ENCODE results near the gene SPDL1.
A peak's percentile ranks its signal among the peaks of the same experiment; 100 is the strongest.

Gene SPDL1

GRCh38 chr5:169583424-169584220 is at the start of gene SPDL1:
SPDL1 (plus strand) TSS chr5:169583773; CDS start chr5:169588417, 4,644 bp downstream.
- peak; percentile 89 for DNase-seq (ENCODE audit: low read depth)
- peak within 1 kb of the TSS; percentile 89 for H3K4me3 ChIP-seq (ENCODE audit: low read depth, low read length)
- no peak for TF ChIP-seq CTCF (IDR thresholded peaks at IDR 0.05; ENCODE audit: control insufficient read depth, extremely low read depth, insufficient read depth)

GRCh38 chr5:169534311-169534880 is 49.2 kb upstream of the SPDL1 start:
- no peak overlapping the region for H3K4me3 ChIP-seq (ENCODE audit: low read depth, low read length)
- no peak for TF ChIP-seq CTCF (IDR thresholded peaks at IDR 0.05; ENCODE audit: control insufficient read depth, extremely low read depth, insufficient read depth)
- no peak for DNase-seq (ENCODE audit: low read depth)

GRCh38 chr5:169534939-169535338 is 48.6 kb upstream of the SPDL1 start:
- no peak for DNase-seq (ENCODE audit: low read depth)
- no peak for TF ChIP-seq CTCF (IDR thresholded peaks at IDR 0.05; ENCODE audit: control insufficient read depth, extremely low read depth, insufficient read depth)
- no peak overlapping the region for H3K4me3 ChIP-seq (ENCODE audit: low read depth, low read length)

GRCh38 chr5:169538944-169539343 is 44.6 kb upstream of the SPDL1 start:
- H3K4me3 ChIP-seq (ENCODE audit: low read depth, low read length): no peak overlapping the region
- no peak for DNase-seq (ENCODE audit: low read depth)
- TF ChIP-seq CTCF (IDR thresholded peaks at IDR 0.05; ENCODE audit: control insufficient read depth, extremely low read depth, insufficient read depth): no peak

- TF ChIP-seq CTCF (IDR thresholded peaks at IDR 0.05; ENCODE audit: control insufficient read depth, extremely low read depth, insufficient read depth): no peak
- DNase-seq (ENCODE audit: low read depth): no peak
Observed at GRCh38 chr5:169542811-169543210, 40.8 kb upstream of the SPDL1 start.

GRCh38 chr5:169544264-169544950 is 39.2 kb upstream of the SPDL1 start:
- TF ChIP-seq CTCF (IDR thresholded peaks at IDR 0.05; ENCODE audit: control insufficient read depth, extremely low read depth, insufficient read depth): no peak

More at GRCh38 chr5:169542811-169543210, 40.8 kb upstream of the SPDL1 start:
- H3K4me3 ChIP-seq (ENCODE audit: low read depth, low read length): no peak overlapping the region

More at GRCh38 chr5:169544264-169544950, 39.2 kb upstream of the SPDL1 start:
- H3K4me3 ChIP-seq (ENCODE audit: low read depth, low read length): no peak overlapping the region
- no peak for DNase-seq (ENCODE audit: low read depth)

Measured in LNCaP clone FGC (cell line).